Caco-2 (cell line): ENCODE results near the gene TGM6. TPM values are rescaled to one million over a fixed set of nuclear protein-coding genes. Genes with fewer than 3 reads are reported as not detected.

ENCODE experiments used
- BruUV-seq: library from RNA; stranded (reverse); fragments of 400-500 nt; replicated peaks from 2 replicates; lab custom pipeline; 2021; lab: Mats Ljungman, UMichigan
- CTCF ChIA-PET: fragments of 300-600 bp; sonication (Branson Sonifier 250); formaldehyde crosslinking; loops from one replicate; lab custom pipeline; 2022; ENCODE audit warnings: antibody characterized with exemption; lab: Charles Lee
- POLR2A ChIA-PET: fragments of 300-600 bp; sonication (Branson Sonifier 250); formaldehyde crosslinking; loops from one replicate; lab custom pipeline; 2022; ENCODE audit warnings: antibody characterized with exemption; lab: Charles Lee
- DNase-seq, 2 experiments: peaks; one replicate each; pipeline versions ENCODE4 v3.0.0 to v3.0.0-alpha.2; 2020 to 2022
- H3K27me3 ChIP-seq: replicated peaks from 2 replicates; pipeline ENCODE4 v1.6.0; 2011; ENCODE audit warnings: low read length; ENCODE audit not compliant: control insufficient read depth, insufficient read depth
- H3K36me3 ChIP-seq: 2 replicates; pipeline ENCODE4 v1.5.1; 2011; ENCODE audit warnings: low read length; ENCODE audit not compliant: control insufficient read depth, insufficient read depth
- H3K4me1 ChIP-seq: fragments of 250-450 bp; sonication (Bioruptor Pico); 2 replicates; pipeline ENCODE4 v1.5.1; 2020; ENCODE audit warnings: mild to moderate bottlenecking
- H3K4me3 ChIP-seq: 2 replicates; pipeline ENCODE4 v1.5.1; 2011; ENCODE audit warnings: low read depth, mild to moderate bottlenecking, control low read depth, low read length
- H3K9me3 ChIP-seq: fragments of 250-450 bp; sonication (Bioruptor Pico); 2 replicates; pipeline ENCODE4 v1.5.1; 2020; ENCODE audit warnings: mild to moderate bottlenecking, moderate library complexity
- H3K27ac Mint-ChIP-seq: one replicate; pipeline ENCODE4 v1.8.0; 2022; ENCODE audit warnings: mixed read lengths; ENCODE audit not compliant: unreplicated experiment
- H3K27me3 Mint-ChIP-seq: one replicate; pipeline ENCODE4 v1.8.0; 2022; ENCODE audit warnings: mixed read lengths; ENCODE audit not compliant: insufficient read depth, unreplicated experiment
- H3K36me3 Mint-ChIP-seq: one replicate; pipeline ENCODE4 v1.8.0; 2022; ENCODE audit warnings: mild to moderate bottlenecking, mixed read lengths; ENCODE audit not compliant: insufficient read depth, unreplicated experiment
- H3K4me1 Mint-ChIP-seq: one replicate; pipeline ENCODE4 v1.8.0; 2022; ENCODE audit warnings: low read depth, mixed read lengths; ENCODE audit not compliant: unreplicated experiment
- H3K4me3 Mint-ChIP-seq: one replicate; pipeline ENCODE4 v1.8.0; 2022; ENCODE audit warnings: mild to moderate bottlenecking, moderate library complexity, mixed read lengths; ENCODE audit not compliant: unreplicated experiment
- H3K9me3 Mint-ChIP-seq: one replicate; pipeline ENCODE4 v1.8.0; 2022; ENCODE audit warnings: mixed read lengths; ENCODE audit not compliant: unreplicated experiment
- intact Hi-C: fragments of 100-400 bp; cut with micrococcal nuclease; formaldehyde crosslinking; loops from one replicate; pipeline ENCODE4 v1.10.0; 2022; ENCODE audit not compliant: unreplicated experiment
- total RNA-seq: library from RNA; stranded (reverse); gene quantifications from 2 replicates; pipeline ENCODE4 v1.2.3, GENCODE V29; 2022
- TF ChIP-seq, protein P1 (sequence below), 2 experiments: fragments of 200-600 bp in 1 of 2; IDR thresholded peaks; 1 replicate in 1 of 2; 2 replicates in 1 of 2; pipeline versions ENCODE4 v1.5.1 to v1.8.0; 2011 to 2022; ENCODE audit warnings: antibody characterized with exemption in 1 of 2, control low read depth in 1 of 2, inconsistent platforms in 1 of 2, low read depth in 1 of 2, low read length in 1 of 2, mild to moderate bottlenecking in 1 of 2, moderate library complexity in 1 of 2; ENCODE audit not compliant: insufficient read depth in 1 of 2, severe bottlenecking in 1 of 2, unreplicated experiment in 1 of 2

The TGM6 gene
- total RNA-seq, 1 experiment from 2014 or later = not detected

DNA sequence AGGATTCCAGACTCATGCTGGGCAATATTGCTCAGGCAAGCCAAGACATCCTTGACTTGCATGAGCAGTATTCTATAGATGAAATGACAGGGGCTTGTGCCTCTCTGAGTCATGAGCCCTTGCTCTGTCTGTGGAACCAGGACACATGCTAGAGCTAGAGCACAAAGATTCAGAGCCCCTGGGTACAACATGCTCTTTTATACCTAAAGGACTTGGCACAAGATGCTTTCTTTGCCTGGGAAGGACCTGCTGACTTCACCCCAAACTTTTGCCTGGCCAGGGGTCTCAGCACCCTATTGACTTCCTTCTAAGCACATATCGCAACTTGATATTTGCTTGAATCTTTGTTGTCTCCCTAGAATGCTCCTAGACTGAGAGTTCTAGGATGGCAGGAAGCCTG is 27.4 kb downstream of the TGM6 start:
- H3K27me3 Mint-ChIP-seq = peaks cover 9% of the 10 kb centered on the region
- H3K4me3 ChIP-seq = no peak overlapping the region
- no TSS peak for BruUV-seq
- no peak overlapping the region for H3K27ac Mint-ChIP-seq
- H3K9me3 ChIP-seq = peaks cover 17% of the 10 kb centered on the region; the same call in 1 of the 2 replicates
- peaks cover 16% of the 10 kb centered on the region for H3K9me3 Mint-ChIP-seq
- ChIA-PET POLR2A (no interaction called here), CTCF (no interaction called here)
- intact Hi-C loops = no loop called here
- H3K36me3 ChIP-seq = no peaks in the 10 kb centered on the region
- H3K36me3 Mint-ChIP-seq = no peaks in the 10 kb centered on the region
- H3K27me3 ChIP-seq = no peaks in the 10 kb centered on the region
- DNase-seq = no peak
- TF ChIP-seq, protein P1, sequence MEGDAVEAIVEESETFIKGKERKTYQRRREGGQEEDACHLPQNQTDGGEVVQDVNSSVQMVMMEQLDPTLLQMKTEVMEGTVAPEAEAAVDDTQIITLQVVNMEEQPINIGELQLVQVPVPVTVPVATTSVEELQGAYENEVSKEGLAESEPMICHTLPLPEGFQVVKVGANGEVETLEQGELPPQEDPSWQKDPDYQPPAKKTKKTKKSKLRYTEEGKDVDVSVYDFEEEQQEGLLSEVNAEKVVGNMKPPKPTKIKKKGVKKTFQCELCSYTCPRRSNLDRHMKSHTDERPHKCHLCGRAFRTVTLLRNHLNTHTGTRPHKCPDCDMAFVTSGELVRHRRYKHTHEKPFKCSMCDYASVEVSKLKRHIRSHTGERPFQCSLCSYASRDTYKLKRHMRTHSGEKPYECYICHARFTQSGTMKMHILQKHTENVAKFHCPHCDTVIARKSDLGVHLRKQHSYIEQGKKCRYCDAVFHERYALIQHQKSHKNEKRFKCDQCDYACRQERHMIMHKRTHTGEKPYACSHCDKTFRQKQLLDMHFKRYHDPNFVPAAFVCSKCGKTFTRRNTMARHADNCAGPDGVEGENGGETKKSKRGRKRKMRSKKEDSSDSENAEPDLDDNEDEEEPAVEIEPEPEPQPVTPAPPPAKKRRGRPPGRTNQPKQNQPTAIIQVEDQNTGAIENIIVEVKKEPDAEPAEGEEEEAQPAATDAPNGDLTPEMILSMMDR (IDR thresholded peaks at IDR 0.05; ENCODE audit: insufficient read depth in 1 of 2, low read depth in 1 of 2, low read length in 1 of 2, severe bottlenecking in 1 of 2, unreplicated experiment in 1 of 2) = no peak
- H3K4me3 Mint-ChIP-seq = no peak overlapping the region
- no peaks in the 10 kb centered on the region for H3K4me1 Mint-ChIP-seq
- H3K4me1 ChIP-seq = no peaks in the 10 kb centered on the region

DNA sequence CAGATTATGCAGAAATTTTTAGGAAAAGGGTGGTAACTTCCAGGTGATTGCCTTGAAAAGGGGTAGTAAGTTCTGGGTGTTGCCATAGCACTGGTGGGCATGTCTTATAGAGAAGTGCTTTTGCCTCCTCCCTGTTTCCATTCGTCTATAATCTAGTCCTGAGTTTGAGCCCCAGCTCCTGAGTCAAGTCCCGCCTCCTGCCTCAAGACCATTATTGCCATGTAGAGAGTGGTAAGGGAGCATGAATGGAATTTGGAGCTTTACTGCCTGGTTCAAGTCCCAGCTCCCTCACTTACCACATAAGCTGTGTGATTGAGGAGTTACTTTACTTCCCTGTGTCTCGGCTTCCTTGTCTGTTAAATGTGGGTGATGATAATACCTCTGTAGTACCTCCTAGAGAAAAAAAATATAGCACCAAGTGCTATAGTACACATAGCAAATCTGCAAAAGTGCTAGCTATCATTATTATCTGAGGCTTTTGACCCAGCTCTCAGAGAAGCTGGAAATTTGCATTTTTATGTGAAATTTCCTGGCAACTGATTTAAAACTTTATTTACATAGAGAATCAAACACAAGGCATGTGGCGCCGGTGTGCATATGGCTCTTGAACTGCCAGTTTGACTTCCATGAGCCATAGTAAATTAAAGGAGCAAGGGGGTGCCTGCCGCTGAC is 36.0 kb downstream of the TGM6 start:
- POLR2A ChIA-PET = no interaction called here
- Histone ChIP-seq H3K27me3 (no peaks in the 10 kb centered on the region), H3K9me3 (no peaks in the 10 kb centered on the region), H3K36me3 (no peaks in the 10 kb centered on the region), H3K4me3 (no peak overlapping the region), H3K4me1 (no peaks in the 10 kb centered on the region)
- no peak overlapping the region for H3K27ac Mint-ChIP-seq
- no peaks in the 10 kb centered on the region for H3K9me3 Mint-ChIP-seq
- H3K27me3 Mint-ChIP-seq = peaks cover 21% of the 10 kb centered on the region
- intact Hi-C loops = no loop called here
- no peak overlapping the region for H3K4me3 Mint-ChIP-seq
- TF ChIP-seq, protein P1 (IDR thresholded peaks at IDR 0.05; ENCODE audit: insufficient read depth in 1 of 2, low read depth in 1 of 2, low read length in 1 of 2, severe bottlenecking in 1 of 2, unreplicated experiment in 1 of 2) = no peak
- DNase-seq = no peak
- no peaks in the 10 kb centered on the region for H3K4me1 Mint-ChIP-seq
- CTCF ChIA-PET = interaction anchor here (0.6 kb wide), 1 partner anchor 464 kb away, joined by 3 read pairs; no protein-coding TSS in a partner anchor
- H3K36me3 Mint-ChIP-seq = no peaks in the 10 kb centered on the region
- BruUV-seq = no TSS peak

- no peak for DNase-seq
- H3K27me3 Mint-ChIP-seq = peaks cover 22% of the 10 kb centered on the region
- no peaks in the 10 kb centered on the region for H3K27me3 ChIP-seq
- no peaks in the 10 kb centered on the region for H3K36me3 ChIP-seq
- H3K9me3 ChIP-seq = no peaks in the 10 kb centered on the region
- intact Hi-C loops = no loop called here
- no TSS peak for BruUV-seq
- POLR2A ChIA-PET = no interaction called here
- no peak overlapping the region for H3K27ac Mint-ChIP-seq
- no peaks in the 10 kb centered on the region for H3K4me1 ChIP-seq
- no peaks in the 10 kb centered on the region for H3K9me3 Mint-ChIP-seq
- CTCF ChIA-PET = interaction anchor here (0.6 kb wide), 1 partner anchor 465 kb away, joined by 3 read pairs; no protein-coding TSS in a partner anchor
- no peaks in the 10 kb centered on the region for H3K4me1 Mint-ChIP-seq
- no peak overlapping the region for H3K4me3 Mint-ChIP-seq
- no peaks in the 10 kb centered on the region for H3K36me3 Mint-ChIP-seq
- TF ChIP-seq, protein P1 (IDR thresholded peaks at IDR 0.05; ENCODE audit: insufficient read depth in 1 of 2, low read depth in 1 of 2, low read length in 1 of 2, severe bottlenecking in 1 of 2, unreplicated experiment in 1 of 2) = no peak
- no peak overlapping the region for H3K4me3 ChIP-seq
Observed at GRCh38 chr20:2417213-2417541, 36.5 kb downstream of the TGM6 start.
